Amniotic epithelial cell (primary cell): ENCODE results near the gene QRFP.

Experiments used
- DNase-seq: peaks from one replicate; pipeline ENCODE4 v3.0.0-alpha.2; 2010; ENCODE audit warnings: low read depth

QRFP gene

DNA sequence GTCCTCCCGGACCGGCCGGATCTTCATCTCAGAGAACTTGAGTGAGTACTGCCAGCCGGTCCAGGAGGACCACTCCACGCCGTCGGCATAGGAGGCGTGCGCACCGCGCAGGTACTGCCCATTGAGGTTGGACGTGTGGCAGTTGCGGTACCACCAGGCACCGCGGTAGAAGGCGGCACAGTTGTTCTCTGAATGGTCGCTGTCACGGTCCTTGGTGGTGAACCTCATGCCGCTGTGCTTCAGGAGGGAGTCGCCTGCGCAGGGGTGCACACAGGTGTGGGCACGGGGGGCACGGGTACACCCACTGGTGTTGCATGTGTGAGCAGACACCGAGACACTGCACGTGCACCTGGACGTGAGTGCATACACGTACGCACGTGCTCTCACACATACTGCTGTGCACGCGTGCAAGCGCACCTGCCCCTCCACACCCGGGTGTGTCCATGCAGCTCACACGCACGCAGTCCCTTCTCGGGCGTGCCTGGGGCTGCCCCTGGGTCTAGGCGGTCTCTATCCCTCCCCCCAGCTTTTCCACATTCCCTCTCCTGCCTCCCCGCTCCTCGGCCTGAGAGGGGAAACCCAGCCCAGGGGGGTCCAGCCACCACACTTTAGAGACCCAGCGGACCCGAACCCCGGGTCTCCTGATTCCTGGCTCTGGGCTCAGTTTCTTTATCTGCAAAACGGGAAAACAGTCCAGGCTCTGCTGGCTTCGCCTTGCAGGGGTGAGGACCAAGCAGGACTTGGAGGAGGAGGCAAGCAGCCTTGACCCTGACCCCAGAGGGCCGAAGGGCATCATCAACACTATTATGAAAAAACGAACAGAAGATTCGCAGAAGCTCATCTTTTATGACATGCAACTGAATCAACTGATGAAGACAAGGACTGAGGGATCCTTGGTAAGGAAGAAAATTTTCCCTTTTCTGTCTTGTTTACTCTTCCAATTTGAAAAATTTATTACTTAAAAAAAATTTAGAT is 7.7 kb upstream of the QRFP start:
- DNase-seq = no peak

DNA sequence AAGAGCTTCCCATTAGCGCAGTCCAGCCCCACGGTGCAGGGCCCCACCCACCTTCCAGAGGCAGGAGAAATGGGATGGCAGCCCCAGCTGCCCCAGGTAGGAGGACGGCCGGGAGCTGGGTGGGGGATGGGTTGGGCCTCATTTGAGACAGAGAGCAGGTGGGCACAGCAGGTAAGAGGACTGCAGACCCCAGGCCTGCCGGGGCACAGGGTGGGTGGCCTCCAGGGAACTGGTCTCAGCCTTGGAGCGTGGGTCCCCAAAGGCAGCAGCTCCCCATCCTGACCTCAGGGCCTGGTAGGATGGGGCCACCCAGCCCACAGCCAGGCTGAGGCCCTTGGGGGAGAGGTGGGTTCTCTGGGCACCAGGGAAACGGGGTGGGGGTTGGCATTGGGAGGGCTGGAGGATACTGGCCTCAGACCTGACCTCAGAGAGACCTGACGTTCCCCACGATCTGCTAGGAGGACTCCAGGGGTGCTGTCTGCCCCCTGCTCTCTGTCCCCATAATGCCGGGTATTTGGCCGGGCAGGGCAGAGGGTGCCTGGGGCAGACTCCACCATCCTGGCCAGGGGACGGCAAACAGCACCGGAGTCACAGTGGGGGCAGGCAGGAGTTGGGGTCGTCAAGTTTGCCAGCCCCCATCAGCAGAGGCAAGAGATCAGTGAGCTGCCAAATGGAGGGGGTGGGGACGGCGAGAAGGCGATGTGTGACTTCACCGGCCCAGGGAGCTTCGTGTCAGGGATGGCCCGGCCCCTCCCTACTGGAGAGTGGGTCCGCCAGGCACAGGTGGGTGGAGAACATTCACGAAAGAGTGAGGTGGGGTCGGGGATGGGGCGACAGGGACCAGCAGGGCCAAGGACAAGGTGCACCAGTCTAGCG is 6.8 kb upstream of the QRFP start:
- no peak for DNase-seq

DNA sequence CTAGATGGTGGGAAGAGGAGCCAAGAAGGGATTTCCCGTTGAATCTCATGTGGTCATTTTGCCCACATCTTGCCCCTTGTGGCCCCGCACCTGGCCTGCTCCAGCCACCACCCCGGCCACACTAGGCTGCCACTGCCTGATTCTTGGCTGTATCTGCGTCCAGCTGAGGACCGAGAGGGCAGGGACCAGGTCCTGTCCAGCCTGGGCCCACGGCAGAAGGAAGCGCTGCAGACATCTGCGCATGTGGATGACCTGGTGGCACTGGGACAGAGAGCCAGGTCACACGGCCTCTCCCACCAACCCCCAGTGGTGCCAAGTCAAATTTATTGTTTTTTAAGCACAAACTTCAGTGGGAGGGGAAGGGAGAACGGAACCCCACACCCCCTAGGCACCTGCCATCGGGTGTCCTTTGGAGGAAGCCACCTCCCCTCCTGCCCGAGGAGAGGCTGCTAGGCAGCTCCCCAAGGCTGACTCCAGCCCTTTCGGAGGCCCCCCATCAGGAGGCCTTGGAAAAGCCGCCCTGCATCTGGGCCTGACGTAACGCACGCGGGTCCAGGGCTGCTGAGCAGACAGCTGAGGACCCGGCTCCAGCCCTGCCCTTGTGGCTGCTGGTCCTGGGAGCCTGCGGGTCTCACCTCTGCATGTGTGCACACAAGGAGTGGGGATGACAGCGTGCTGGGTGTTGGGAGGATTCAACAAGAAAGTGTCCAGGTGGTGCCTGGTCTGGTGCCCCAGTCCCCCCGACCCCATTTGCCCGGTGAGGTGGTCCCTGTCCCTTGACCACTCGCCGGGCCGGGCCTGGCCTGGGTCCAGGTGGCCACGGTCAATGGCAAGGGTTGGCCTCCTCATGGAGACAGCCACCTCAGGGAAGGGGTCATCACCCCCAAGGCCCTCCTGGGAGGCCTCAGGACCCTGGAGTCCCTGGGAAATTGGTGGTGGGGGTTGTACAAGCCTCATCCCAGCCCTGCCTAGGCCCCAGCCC is 5.9 kb upstream of the QRFP start:
- no peak for DNase-seq

DNA sequence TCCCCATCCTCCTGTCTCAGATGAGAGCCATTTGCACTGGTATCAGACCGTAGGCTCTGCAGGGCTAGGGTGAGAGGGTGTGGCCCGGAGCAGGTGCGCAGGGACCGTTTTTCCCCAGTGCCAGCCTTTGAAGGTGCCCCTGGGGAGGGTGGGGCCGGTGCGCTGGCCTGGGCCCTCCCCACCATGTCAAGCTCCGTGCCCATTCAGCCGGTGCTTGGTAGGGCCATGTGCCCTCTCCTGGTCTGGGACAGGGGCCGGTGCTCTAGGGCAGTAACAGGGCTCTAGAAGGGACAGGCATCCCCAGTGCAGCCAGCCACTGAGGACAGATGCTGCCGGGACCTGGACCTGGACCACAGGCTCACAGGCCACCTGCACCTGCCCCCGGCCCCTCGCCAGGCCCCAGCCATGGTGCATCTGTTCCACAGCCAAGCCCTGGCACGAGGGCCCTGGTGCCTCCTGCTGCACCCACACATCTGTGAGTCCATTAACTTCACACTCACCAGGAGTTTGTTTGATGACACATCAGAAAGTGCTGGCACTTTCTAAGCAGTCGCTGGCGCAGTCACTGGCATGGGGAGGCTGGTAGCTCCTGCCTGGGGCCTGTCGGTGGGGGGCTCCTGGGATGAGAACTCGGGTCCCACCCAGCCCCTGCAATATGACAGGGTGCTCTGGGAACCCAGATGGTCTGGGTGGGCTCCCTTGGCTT is 5.0 kb upstream of the QRFP start:
- no peak for DNase-seq

DNA sequence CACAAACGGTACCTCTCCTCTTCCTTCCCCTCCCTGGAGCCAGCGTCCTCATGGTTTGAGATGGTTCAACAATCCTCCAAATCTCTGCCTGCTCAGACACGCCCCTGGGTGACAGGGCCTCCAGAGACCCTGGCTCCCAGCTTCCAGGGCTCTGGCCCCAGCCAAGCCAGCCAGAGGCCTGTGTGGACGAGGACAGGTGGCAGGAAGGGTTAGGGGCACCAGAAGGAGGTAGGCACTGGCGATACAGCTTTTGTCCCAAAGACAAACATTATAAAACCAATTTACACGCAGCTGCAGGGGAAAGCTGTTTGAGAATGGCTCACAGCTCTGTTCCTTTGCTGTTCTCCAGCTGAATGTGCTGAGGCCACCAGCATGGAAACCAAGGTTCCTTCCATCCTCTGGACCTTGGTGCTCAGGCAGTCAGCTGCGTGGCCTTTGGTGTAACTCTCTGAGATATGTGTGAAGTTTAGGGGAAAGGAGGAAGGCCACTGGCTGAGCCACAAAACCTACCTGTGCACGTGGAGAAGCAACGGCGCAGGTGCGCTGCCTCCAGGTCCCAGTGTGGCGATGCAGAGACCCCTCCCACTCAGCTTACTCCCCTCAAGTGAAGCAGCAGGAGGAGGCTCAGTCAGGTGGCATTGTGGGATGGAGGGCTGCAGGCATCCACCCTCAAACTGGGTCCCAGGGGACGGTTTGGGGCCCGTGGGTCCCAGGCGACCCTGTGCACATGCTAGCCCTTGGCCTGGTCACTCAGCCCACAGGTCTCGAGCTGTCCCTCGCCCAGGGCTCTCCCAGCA is 4.3 kb upstream of the QRFP start:
- no peak for DNase-seq

DNA sequence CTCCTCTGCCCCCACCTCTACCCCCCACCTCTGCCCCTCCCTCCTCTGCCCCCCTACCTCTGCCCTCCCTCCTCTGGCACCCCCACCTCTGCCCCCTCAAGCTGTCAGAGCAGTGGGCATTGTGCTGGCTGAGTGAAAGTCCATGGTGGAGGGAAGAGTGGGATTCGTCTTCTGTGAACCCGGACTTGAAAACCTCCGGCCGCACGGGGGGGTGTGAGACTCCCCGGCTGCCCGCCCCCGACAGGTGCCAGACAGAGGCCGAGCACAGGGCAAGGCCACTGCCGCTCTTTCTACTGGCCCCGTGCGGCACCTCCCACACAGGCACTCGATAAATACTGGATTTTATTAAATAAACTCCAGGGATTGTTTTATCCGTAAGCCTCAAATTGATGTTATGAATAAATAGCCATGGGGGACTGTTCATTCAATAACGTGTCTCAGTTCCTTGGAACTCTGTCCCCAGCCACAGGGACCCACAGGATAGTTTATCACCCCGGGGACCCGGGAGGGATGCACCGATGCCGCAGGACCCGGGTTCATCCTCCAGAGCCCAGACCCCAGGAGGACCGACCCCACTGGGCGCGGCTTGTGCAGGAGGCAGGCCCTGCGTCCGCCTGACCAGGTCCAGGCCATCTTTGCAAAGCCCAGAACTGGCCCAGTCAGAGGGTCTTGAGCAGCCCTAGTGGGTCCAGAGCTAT is 2.6 kb upstream of the QRFP start:
- no peak for DNase-seq

DNA sequence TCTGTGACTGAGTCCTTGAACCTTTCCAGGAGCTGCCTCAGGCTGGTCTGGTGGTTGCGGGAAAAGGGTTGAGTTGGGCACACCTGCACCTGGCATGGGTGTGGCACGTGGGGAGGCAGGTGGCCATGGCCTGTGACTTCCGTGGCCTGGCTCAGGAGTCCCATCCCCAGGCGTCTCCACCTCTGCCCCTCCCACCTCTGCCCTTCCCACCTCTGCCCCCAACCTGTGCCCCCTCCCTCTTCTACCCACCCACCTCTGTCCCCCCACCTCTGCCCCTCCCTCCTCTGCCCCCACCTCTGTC is 1.9 kb upstream of the QRFP start:
- no peak for DNase-seq

DNA sequence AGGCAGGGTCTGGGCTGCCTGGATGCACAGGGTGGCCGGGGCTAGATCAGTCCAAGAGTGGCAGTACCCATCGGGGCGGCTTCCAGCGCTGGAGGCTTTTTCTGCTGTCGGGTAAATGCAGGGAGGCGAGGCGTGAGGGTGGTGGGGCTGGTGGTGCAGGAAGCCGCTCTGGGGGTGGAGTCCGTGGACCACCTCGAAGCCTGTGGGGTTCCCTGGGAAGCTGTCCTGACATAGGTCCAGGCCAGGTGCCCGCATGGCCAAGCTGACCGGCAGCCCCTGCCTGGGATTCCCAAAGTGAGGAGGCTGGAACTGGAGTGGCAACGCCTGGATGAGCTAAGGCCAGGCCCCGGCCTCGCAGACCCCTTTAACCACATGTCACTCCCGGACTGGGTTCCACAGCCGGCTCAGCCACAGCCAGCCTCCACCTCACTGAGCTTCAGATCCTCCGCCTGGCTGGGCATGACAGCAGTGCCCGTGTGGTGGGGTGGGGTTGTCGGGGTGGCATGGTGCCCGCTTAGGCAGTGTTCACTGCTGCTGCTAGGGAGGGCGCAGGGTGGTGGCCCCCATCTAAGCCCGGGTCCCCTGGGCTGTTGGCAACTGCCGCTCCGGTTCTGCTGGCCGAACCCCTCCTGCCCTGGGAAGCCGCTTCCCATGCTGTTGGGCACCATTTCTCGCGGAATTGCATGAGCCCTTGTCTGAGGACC is 1.4 kb upstream of the QRFP start:
- DNase-seq = no peak

DNA sequence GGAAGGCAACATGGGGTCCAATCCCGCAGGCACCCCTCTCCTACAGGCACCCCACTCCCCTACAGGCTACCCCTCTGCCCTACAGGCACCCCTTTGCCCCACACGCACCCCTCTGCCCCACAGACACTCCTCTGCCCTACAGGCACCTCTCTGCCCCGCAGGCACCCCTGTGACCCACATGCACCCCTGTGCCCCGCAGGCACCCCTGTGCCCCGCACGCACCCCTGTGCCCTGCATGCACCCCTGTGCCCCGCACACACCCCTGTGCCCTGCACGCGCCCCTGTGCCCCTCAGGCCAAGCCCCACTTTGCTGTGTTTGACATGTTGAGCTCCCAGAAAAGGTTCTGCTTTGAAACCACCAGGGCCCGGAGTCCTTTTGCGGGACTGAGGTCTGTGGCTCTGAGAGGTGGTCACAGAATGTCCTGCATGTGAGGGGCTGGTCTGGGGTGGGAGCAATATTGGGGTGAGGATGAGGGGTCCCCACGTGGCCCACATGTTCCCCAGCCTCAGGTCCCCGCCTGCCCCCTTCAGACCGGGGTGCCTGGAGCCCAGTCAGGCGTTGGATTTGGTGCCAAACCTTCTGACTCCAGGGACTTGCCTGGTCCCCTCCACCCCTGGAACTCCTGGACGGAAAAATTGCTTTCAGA is 616 bp upstream of the QRFP start:
- no peak for DNase-seq

DNA sequence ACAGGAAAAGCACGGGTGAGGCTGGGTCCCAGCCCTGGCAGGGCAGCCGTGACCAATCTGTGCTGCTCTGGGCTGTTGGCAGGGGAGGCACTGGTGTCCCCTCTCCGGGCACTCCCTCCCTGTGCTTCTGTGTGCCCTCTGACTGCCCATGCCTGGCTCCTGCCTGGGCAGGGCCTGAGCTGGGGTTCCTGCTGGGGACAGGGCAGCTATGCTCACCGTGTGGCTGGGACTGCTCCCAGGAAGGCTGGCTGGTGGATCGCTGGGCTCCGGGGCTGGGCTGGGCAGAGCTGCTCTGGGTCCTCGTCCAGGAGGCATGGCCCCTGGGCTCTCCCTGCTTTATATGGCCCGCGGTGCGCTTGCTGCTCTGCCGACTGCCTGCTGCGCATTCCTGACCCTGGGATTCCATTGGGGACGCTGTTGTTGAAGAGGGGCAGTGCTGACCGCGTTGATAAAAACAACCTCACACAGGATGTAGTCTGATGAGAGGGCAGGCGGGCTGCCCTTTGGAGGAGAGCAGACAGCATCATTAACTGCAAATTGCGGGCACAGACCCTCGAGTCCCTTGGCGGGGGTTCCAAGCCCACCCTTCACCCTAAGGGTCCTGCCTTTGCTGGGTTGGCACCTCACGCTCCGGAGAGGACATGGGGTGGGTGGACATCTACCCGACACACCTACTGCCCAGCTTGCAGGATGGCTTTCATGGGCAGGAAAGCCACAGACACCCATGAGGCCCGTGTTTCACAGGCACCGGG is 955 bp downstream of the QRFP start:
- DNase-seq = no peak

DNA sequence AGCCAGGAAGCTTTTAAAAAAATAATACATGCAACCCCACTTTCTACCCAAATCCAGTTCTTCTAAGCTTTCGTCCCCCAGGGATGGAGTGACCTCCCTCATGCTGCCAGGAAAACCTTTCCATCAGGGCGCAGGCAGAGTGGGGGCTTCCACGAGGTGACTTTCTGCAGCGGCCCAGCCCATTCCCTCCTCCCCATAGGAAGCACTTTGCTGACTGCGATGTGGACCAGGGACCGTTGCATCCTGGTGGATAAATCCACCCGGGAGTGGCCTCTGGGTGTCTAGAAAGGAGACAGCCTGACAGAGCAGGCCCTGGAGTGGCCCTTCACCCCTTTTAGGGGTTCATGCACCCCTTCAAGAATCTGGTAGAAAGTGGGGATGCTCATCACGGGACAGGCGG is 1.6 kb downstream of the QRFP start:
- DNase-seq = no peak

DNA sequence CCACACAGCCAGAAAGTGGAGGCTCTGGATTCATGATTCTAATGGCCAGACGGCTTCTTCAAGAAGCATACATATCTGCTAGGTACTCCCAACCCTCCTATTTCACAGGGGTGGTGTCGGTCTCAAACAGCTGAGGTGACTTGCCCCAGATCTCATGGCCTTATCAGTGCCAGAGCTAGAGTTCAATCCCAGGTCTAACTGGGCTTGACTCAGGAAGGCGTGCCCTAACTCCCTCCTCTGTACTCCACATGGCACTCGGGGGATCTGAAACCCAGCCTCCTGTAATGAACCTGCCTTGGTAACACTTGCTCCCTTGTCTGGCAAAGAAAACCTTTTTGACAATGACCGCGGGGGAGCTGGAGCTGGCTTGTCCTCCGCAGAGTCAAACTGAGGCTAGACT is 2.1 kb downstream of the QRFP start:
- peak; percentile 19 for DNase-seq

DNA sequence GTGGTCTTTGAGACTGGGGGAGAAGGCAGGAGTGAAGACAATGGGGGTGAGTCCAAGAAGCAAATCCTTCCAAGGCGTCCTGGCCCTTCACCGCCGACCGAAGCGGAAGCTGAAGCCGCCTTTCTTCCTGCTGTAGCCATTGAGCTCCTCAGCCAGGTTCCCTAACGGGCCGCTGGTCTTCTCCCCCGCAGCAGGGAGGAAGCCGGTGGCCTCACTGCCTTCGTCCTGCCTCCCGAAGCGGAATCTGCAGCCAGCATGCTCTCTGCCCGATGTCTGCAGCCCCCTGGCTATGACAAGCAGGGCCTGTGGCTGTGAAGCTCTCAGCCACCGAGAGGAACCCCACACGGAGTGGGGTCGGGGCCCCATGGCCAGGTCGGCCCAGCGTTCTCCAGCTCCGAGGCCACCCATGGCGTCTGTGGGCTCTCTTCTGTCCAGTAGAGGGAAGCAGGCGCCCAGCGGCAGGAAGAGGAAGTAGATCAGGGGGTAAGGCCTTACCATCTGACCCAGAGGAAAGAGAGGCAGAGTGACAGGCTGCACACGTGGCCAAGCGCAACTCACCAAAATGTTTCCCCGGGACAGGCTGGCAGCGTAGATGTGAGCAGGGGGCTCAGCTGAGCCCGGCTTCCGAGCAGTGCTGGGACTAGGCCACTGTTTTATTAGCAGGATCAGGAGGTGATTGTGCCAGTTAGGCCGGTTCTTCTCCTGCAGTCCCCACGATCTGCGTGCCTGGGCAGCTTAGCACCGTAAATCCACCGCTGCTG is 3.1 kb downstream of the QRFP start:
- DNase-seq = no peak

DNA sequence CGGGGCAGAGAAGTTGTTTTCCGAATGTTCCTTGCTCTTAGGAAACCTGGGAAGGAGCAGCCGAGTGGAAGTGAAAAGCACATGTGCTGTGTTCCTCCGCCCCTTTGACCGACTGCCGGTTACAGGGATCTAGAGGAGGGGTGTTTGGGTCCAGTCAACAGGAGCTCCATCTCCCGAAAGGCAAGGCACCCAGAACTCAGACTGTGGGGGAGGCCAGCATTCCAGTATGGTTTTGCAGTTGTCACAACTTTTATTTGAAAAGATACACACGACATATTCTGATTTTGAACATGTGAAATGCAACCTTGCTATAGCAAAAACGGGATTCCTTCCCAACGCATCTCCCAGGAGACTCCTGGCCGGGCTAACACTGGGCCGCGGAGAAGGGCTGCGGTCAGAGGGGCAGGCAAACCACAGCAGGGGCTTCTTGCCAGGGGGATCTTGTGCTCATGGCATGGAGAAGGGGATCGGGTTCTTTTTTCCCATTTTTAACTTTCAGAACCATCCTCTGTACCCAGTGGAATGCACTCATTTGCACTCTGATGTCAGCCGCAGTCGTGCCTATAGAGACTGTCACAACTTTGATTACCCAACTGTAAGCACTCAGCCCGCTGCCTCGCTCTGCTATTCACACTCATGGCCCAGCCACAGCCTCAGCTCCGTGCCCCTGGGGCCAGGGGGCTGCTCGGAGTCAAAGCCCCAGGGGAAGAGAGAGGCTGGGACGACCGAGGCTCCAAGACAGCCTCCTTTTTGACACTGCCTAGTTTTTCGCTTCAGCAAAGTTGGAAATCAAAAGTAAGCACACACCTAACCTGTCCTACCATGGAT is 3.9 kb downstream of the QRFP start:
- DNase-seq = no peak

DNA sequence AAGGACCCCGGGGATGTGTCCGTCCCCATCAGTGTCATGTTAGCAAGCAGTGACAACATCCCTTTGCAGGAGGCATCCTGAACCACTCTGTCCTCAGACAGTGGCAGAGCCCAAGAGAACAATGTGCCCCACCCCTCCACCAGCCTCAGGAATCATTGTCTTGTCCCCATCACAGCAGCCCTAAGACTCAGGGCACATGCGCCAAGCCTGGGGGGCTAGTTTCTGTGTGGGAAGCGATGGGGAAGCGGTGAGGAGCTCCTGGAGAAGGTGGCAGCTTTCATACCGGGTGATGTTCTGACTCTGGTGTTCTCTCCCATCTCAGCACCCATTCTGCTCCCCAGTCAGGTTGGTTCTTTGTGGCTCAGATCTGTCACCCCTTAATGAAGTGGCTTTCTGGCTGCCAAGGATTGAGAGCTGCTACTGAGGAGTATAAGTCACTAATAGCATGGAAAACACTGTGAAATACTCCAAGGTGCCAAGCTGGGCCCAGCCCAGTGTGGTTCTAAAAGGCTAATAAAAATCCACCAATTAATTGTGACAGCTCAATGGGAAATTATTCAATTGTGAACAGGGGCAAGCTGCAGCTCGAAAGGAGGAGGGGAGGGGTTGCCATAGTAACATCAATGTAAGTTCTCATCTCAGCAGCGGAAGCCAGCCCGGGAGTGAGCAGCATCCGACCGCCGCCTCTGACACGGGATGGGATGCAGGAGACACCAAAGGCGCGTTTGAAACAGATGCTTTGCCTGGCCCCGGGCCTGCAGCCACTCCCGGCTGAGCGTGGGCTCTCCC is 4.7 kb downstream of the QRFP start:
- no peak for DNase-seq
